Brain microvascular endothelial cell (primary cell): ENCODE data around the gene LCN9.
A peak's percentile ranks its signal among the peaks of the same experiment; 100 is the strongest.

ENCODE experiments used
- DNase-seq: peaks from one replicate; pipeline ENCODE4 v3.0.0-alpha.2; 2020
- H3K27ac ChIP-seq: fragments of 250-450 bp; sonication (Bioruptor Pico); 2 replicates; pipeline ENCODE4 v1.5.1; 2020; ENCODE audit warnings: mild to moderate bottlenecking, moderate library complexity
- H3K27me3 ChIP-seq: fragments of 250-450 bp; sonication (Bioruptor Pico); replicated peaks from 2 replicates; pipeline ENCODE4 v1.5.1; 2020; ENCODE audit warnings: mild to moderate bottlenecking
- H3K36me3 ChIP-seq: fragments of 250-450 bp; sonication (Bioruptor Pico); replicated peaks from 2 replicates; pipeline ENCODE4 v1.5.1; 2020; ENCODE audit warnings: mild to moderate bottlenecking
- H3K4me3 ChIP-seq: 2 replicates; pipeline ENCODE4 v1.5.1; 2011; ENCODE audit warnings: low read depth, mild to moderate bottlenecking, control low read depth, low read length, moderate library complexity
- in situ Hi-C: cut with HindIII; loops from 2 replicates; pipeline ENCODE4 v1.10.0; 2017; ENCODE audit warnings: low sequenced_read_pairs, low pct_ligation_motif_present
- TF ChIP-seq, protein P1 (sequence below): IDR thresholded peaks from 2 replicates; pipeline ENCODE4 v1.5.1; 2011; ENCODE audit warnings: low read depth, mild to moderate bottlenecking, moderate library complexity, low read length, control low read depth, inconsistent platforms; ENCODE audit errors: missing control alignments

LCN9 gene

DNA sequence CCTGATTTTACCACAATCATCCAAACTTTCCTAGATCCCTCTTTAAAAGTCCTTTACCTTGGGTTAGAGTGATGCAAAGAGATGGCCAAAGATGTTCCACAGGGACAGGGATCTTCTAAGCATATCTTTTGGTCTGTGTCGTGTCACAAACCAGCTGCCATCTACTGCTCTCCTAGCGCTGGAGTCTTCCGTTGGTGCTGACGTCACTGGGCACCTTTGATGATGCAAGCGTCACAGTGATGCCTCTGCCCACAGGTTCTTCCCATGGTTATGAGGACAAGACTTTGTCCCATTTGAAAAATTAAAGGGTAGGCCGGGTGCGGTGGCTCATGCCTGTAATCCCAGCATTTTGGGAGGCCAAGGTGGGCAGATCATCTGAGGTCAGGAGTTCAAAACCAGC is 22.1 kb upstream of the LCN9 start:
- Histone ChIP-seq H3K4me3 (no peak overlapping the region), H3K27ac (no peak overlapping the region), H3K27me3 (no peaks in the 10 kb centered on the region), H3K36me3 (no peaks in the 10 kb centered on the region)
- DNase-seq = no peak
- TF ChIP-seq, protein P1, sequence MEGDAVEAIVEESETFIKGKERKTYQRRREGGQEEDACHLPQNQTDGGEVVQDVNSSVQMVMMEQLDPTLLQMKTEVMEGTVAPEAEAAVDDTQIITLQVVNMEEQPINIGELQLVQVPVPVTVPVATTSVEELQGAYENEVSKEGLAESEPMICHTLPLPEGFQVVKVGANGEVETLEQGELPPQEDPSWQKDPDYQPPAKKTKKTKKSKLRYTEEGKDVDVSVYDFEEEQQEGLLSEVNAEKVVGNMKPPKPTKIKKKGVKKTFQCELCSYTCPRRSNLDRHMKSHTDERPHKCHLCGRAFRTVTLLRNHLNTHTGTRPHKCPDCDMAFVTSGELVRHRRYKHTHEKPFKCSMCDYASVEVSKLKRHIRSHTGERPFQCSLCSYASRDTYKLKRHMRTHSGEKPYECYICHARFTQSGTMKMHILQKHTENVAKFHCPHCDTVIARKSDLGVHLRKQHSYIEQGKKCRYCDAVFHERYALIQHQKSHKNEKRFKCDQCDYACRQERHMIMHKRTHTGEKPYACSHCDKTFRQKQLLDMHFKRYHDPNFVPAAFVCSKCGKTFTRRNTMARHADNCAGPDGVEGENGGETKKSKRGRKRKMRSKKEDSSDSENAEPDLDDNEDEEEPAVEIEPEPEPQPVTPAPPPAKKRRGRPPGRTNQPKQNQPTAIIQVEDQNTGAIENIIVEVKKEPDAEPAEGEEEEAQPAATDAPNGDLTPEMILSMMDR = no peak
- in situ Hi-C loops = no loop called here

- Histone ChIP-seq H3K4me3 (no peak overlapping the region), H3K27me3 (no peaks in the 10 kb centered on the region), H3K36me3 (no peaks in the 10 kb centered on the region), H3K27ac (no peak overlapping the region)
- in situ Hi-C loops = no loop called here
- TF ChIP-seq, protein P1 = no peak
- DNase-seq = peak; percentile 45
These were observed 21.4 kb upstream of the LCN9 start for GRCh38 chr9:135641745-135642144.

DNA sequence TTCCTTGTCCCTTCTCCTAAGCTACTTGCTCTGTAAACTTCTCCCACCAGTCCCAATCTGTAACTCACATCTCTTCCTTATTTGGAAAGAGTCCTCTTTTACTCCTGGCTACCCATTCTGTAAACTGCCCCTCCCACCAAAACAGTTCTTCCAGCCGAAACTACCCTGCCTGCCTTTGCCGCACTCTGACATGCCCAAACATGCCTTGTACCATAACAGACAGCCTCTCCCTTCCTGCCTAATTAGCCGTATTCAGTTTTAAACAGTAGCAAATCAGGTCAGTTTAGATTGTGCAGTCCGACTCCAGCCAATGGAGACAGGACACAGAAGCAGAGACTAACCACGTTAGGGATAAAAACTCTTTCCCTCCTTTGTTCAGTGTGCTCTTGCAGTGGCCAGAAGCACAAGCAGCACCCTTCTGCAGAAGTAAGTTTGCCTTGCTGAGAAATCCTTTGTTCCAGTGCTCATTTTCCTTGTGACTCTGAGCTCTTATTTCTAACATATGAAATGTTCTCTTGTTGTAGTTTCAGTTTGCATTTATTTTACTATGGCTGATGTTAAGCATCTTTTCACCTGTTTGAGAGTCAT is 18.4 kb upstream of the LCN9 start:
- no peak for DNase-seq
- TF ChIP-seq, protein P1 = no peak
- Histone ChIP-seq H3K36me3 (no peaks in the 10 kb centered on the region), H3K4me3 (no peak overlapping the region), H3K27me3 (no peaks in the 10 kb centered on the region), H3K27ac (no peak overlapping the region)
- in situ Hi-C loops = no loop called here

GRCh38 chr9:135647884-135648283 is 15.2 kb upstream of the LCN9 start:
- Histone ChIP-seq H3K27ac (no peak overlapping the region), H3K36me3 (no peaks in the 10 kb centered on the region), H3K4me3 (no peak overlapping the region), H3K27me3 (no peaks in the 10 kb centered on the region)
- DNase-seq = no peak
- in situ Hi-C loops = no loop called here
- TF ChIP-seq, protein P1 = no peak

DNA sequence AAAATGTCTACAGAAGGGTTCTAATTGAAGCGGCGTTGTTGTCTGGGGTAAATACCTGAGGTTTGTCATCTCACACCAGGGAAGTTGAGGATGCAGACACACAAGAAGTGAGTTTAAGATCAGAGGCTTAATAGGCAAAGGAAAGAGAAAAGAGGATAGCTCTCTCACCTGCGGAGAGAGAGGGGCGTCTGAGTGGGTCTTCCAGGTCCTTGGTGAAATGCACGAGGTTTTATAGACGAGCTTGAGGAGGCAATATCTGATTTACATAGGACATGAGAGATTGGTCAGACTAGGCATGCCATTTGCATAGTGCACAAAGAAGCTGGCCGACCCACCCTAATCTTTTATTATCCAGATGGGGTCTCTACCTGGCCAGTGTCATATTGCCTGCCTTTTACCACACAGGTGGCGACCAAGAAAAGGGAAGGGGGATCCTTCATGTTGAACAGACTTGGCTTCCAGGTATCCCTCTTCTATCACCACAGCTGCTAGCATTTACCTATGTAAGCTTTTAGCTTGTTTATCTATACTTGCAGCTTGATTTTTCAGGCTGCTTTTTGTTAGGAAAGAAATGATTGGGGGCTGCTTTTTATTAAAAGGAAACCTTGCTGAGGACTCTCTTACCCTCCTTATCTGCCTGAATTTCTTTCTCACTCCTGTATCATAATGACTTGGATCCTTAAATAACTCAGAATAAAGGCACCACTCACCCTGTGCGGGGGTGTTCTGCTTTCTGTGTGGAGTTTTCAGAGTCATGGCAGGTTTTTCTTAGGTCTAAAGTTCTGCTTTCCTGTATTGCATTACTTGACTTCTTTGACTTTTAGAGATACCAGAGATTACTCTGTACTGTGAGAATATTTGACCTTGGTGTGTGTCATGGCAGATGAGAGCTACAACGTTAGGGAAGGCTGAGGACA is 14.4 kb upstream of the LCN9 start:
- in situ Hi-C loops = no loop called here
- TF ChIP-seq, protein P1 = no peak
- H3K27ac ChIP-seq = no peak overlapping the region
- no peaks in the 10 kb centered on the region for H3K27me3 ChIP-seq
- no peak overlapping the region for H3K4me3 ChIP-seq
- no peak for DNase-seq
- no peaks in the 10 kb centered on the region for H3K36me3 ChIP-seq
